HG02623 (cell line): ENCODE data around the gene OR6V1.
"Not testable (repeated sequence)": the region's sequence is repeated elsewhere in the genome, so short reads cannot be mapped to it uniquely, and the experiment has no call there.

Experiments used
- ATAC-seq: cut with Tn5 transposase; IDR thresholded peaks from one replicate; pipeline ENCODE4 v1.9.1; 2021; ENCODE audit warnings: moderate library complexity; ENCODE audit not compliant: unreplicated experiment

Gene OR6V1

GRCh38 chr7:143042790-143043271 lies 9.3 kb upstream of the OR6V1 start:
- no peak for ATAC-seq

GRCh38 chr7:143043391-143043790 lies 8.8 kb upstream of the OR6V1 start:
- no peak for ATAC-seq

GRCh38 chr7:143046426-143046851 lies 5.7 kb upstream of the OR6V1 start:
- no peak for ATAC-seq

- ATAC-seq = no peak
Measured at GRCh38 chr7:143047326-143047725, 4.8 kb upstream of the OR6V1 start.

- no peak for ATAC-seq
Measured at GRCh38 chr7:143048827-143049226, 3.3 kb upstream of the OR6V1 start.

GRCh38 chr7:143049362-143049761 lies 2.8 kb upstream of the OR6V1 start:
- ATAC-seq = no peak

GRCh38 chr7:143050931-143051330 lies 1.2 kb upstream of the OR6V1 start:
- ATAC-seq = no peak

GRCh38 chr7:143054621-143055020 lies 2.5 kb downstream of the OR6V1 start:
- ATAC-seq = no peak

- no peak for ATAC-seq
Measured at GRCh38 chr7:143055754-143056153, 3.6 kb downstream of the OR6V1 start.

GRCh38 chr7:143063741-143064140 lies 11.6 kb downstream of the OR6V1 start:
- ATAC-seq = no peak

GRCh38 chr7:143068446-143068845 lies 16.3 kb downstream of the OR6V1 start:
- ATAC-seq = no peak

- no peak for ATAC-seq
Measured at GRCh38 chr7:143069912-143070500, 17.9 kb downstream of the OR6V1 start.

GRCh38 chr7:143073556-143073955 lies 21.4 kb downstream of the OR6V1 start:
- no peak for ATAC-seq

GRCh38 chr7:143074141-143074540 lies 22.0 kb downstream of the OR6V1 start:
- ATAC-seq = no peak

- ATAC-seq = peak; percentile 60
Measured at GRCh38 chr7:143085109-143085508, 33.0 kb downstream of the OR6V1 start.

GRCh38 chr7:143085610-143086009 lies 33.5 kb downstream of the OR6V1 start:
- ATAC-seq = not testable (repeated sequence)

- not testable (repeated sequence) for ATAC-seq
Measured at GRCh38 chr7:143088549-143089231, 36.5 kb downstream of the OR6V1 start.

- no peak for ATAC-seq
Measured at GRCh38 chr7:143096146-143096545, 44.0 kb downstream of the OR6V1 start.

GRCh38 chr7:143099579-143099978 lies 47.4 kb downstream of the OR6V1 start:
- ATAC-seq = not testable (repeated sequence)
